Activated CD8-positive, alpha-beta memory T cell treated with anti-CD3 and anti-CD28 coated beads, Interleukin-2, amount 50 U/mL, for 48 hours (primary cell): ENCODE measurements around the gene AGPAT1.

ENCODE experiments used
- DNase-seq: peaks from one replicate; pipeline ENCODE4 v3.0.0-alpha.2; 2020

AGPAT1 gene

GRCh38 chr6:32185681-32186131, 9.8 kb upstream of the AGPAT1 start:
- DNase-seq = peak; percentile 68

- no peak for DNase-seq
Observed at GRCh38 chr6:32184084-32184640, 8.3 kb upstream of the AGPAT1 start, which contains the start of gene AGER. AGER (minus strand) TSS chr6:32184253; CDS start chr6:32184222, 31 bp downstream.

GRCh38 chr6:32183483-32184083, 7.7 kb upstream of the AGPAT1 start:
- no peak for DNase-seq

- DNase-seq = no peak
Observed at GRCh38 chr6:32183030-32183429, 7.1 kb upstream of the AGPAT1 start.

GRCh38 chr6:32182555-32182981, 6.7 kb upstream of the AGPAT1 start:
- no peak for DNase-seq

- no peak for DNase-seq
Observed at GRCh38 chr6:32181915-32182529, 6.1 kb upstream of the AGPAT1 start.

- DNase-seq = no peak
Observed at GRCh38 chr6:32181148-32181702, 5.3 kb upstream of the AGPAT1 start.

GRCh38 chr6:32179766-32180405, 4.0 kb upstream of the AGPAT1 start:
- no peak for DNase-seq

- no peak for DNase-seq
Observed at GRCh38 chr6:32178547-32179440, 2.9 kb upstream of the AGPAT1 start.

GRCh38 chr6:32177788-32178546, 2.1 kb upstream of the AGPAT1 start, which contains the start of gene RNF5:
RNF5 (plus strand) TSS chr6:32178405; CDS start chr6:32178512, 107 bp downstream.
- peak; percentile 90 for DNase-seq

GRCh38 chr6:32177183-32177787, 1.4 kb upstream of the AGPAT1 start:
- peak; percentile 70 for DNase-seq

- DNase-seq = no peak
Observed at GRCh38 chr6:32176476-32177182, 745 bp upstream of the AGPAT1 start.

GRCh38 chr6:32175322-32175710, 568 bp downstream of the AGPAT1 start:
- no peak for DNase-seq

- DNase-seq = no peak
Observed at GRCh38 chr6:32174416-32174815, 1.5 kb downstream of the AGPAT1 start.

- DNase-seq = no peak
Observed at GRCh38 chr6:32173051-32173727, 2.7 kb downstream of the AGPAT1 start.

GRCh38 chr6:32171234-32171633, 4.7 kb downstream of the AGPAT1 start:
- no peak for DNase-seq

GRCh38 chr6:32170294-32170693, 5.6 kb downstream of the AGPAT1 start:
- DNase-seq = no peak

- DNase-seq = no peak
Observed at GRCh38 chr6:32168807-32169591, 6.9 kb downstream of the AGPAT1 start.

GRCh38 chr6:32168350-32168749, 7.5 kb downstream of the AGPAT1 start:
- DNase-seq = no peak
